HCT116 (cell line): ENCODE measurements around the gene TNKS1BP1. TPM values are rescaled to one million over a fixed set of nuclear protein-coding genes. Genes with fewer than 3 reads are reported as not detected.

Experiments
- ATAC-seq: fragments of 200-7000 bp; cut with Tn5 transposase; 2 replicates; pipeline ENCODE4 v1.9.1; 2020; ENCODE audit warnings: mild to moderate bottlenecking, moderate library complexity
- BruUV-seq: library from RNA; stranded (reverse); fragments of 400-500 nt; replicated peaks from 2 replicates; lab custom pipeline; 2021; lab: Mats Ljungman, UMichigan
- CTCF ChIA-PET: fragments of 300-600 bp; sonication (Branson Sonifier 250); formaldehyde crosslinking; loops from one replicate; lab custom pipeline; 2021; ENCODE audit warnings: antibody characterized with exemption; lab: Charles Lee
- POLR2A ChIA-PET: fragments of 300-600, 350-600 bp; sonication (Branson Sonifier 250); formaldehyde crosslinking; loops from one replicate; lab custom pipeline; 2021; ENCODE audit warnings: antibody characterized with exemption; lab: Charles Lee
- RAD21 ChIA-PET, 2 experiments: fragments of 300-600 bp; sonication (Branson Sonifier 250); formaldehyde crosslinking; loops; one replicate each; lab custom pipeline; 2023; ENCODE audit warnings: low total read pairs in 2 of 2; ENCODE audit not compliant: uncharacterized antibody in 2 of 2, unreplicated experiment in 2 of 2, low non-redundant PET in 1 of 2; lab: Charles Lee
- DNase-seq: peaks from one replicate; pipeline ENCODE4 v3.0.0-alpha.2; 2010; ENCODE audit warnings: low read depth, low spot score
- H2AFZ ChIP-seq: fragments of 200-600 bp; shearing (Covaris generic), sonication (generic); 2 replicates; pipeline ENCODE4 v1.6.1; 2017; ENCODE audit warnings: low read depth, mixed run types, mixed read lengths, antibody characterized with exemption, low read length; ENCODE audit not compliant: poor library complexity, severe bottlenecking
- H3K27ac ChIP-seq: 2 replicates; pipeline ENCODE4 v1.5.1; 2012; ENCODE audit warnings: low read depth, low read length
- H3K27me3 ChIP-seq: fragments of 200-600 bp; sonication (generic); 2 replicates; pipeline ENCODE4 v1.6.1; 2016; ENCODE audit warnings: mixed run types, low read length, mixed read lengths; ENCODE audit not compliant: insufficient read depth
- H3K36me3 ChIP-seq, 2 experiments: fragments of 200-500 bp in 1 of 2; fragments of 200-600 bp in 1 of 2; sonication (Bioruptor generic) in 1 of 2; sonication (generic) in 1 of 2; 2 replicates each; pipeline versions ENCODE4 v1.5.1 to v1.6.1; 2014 to 2016; ENCODE audit warnings: low read length in 2 of 2, inconsistent platforms in 1 of 2, mixed read lengths in 1 of 2, mixed run types in 1 of 2; ENCODE audit not compliant: insufficient read depth in 2 of 2, control insufficient read depth in 1 of 2
- H3K4me1 ChIP-seq, 2 experiments: fragments of 200-600 bp in 1 of 2; sonication (generic) in 1 of 2; 2 replicates each; pipeline versions ENCODE4 v1.5.1 to v1.6.1; 2012 to 2017; ENCODE audit warnings: low read length in 2 of 2, inconsistent platforms in 1 of 2, mild to moderate bottlenecking in 1 of 2, mixed read lengths in 1 of 2, mixed run types in 1 of 2, moderate library complexity in 1 of 2; ENCODE audit not compliant: insufficient read depth in 2 of 2, control insufficient read depth in 1 of 2
- H3K4me2 ChIP-seq: fragments of 200-600 bp; sonication (generic); 2 replicates; pipeline ENCODE4 v1.6.1; 2017; ENCODE audit warnings: mixed run types, low read length, mixed read lengths
- H3K4me3 ChIP-seq, 2 experiments: fragments of 200-600 bp in 1 of 2; sonication (generic) in 1 of 2; replicated peaks in 1 of 2; 2 replicates each; pipeline ENCODE4 v1.5.1; 2011 to 2016; ENCODE audit warnings: low read length in 2 of 2, control low read depth in 1 of 2, low read depth in 1 of 2, mild to moderate bottlenecking in 1 of 2, mixed read lengths in 1 of 2, mixed run types in 1 of 2
- H3K79me2 ChIP-seq: fragments of 200-600 bp; sonication (generic); 2 replicates; pipeline ENCODE4 v1.6.1; 2017; ENCODE audit warnings: mild to moderate bottlenecking, mixed run types, low read length, moderate library complexity, mixed read lengths; ENCODE audit not compliant: insufficient read depth
- H3K9ac ChIP-seq: fragments of 200-600 bp; sonication (generic); 2 replicates; pipeline ENCODE4 v1.6.1; 2016; ENCODE audit warnings: low read length, mixed read lengths
- H3K9me2 ChIP-seq: fragments of 200-600 bp; sonication (generic), shearing (Covaris generic); 2 replicates; pipeline ENCODE4 v1.6.1; 2017; ENCODE audit warnings: mixed run types, mild to moderate bottlenecking, moderate library complexity; ENCODE audit not compliant: insufficient read depth
- H3K9me3 ChIP-seq, 2 experiments: fragments of 200-500 bp in 1 of 2; fragments of 200-600 bp in 1 of 2; sonication (Bioruptor generic) in 1 of 2; sonication (generic) in 1 of 2; 2 replicates each; pipeline ENCODE4 v1.6.1; 2014 to 2017; ENCODE audit warnings: low read length in 2 of 2, mixed read lengths in 2 of 2, inconsistent platforms in 1 of 2, low read depth in 1 of 2, mild to moderate bottlenecking in 1 of 2, mixed run types in 1 of 2, moderate library complexity in 1 of 2; ENCODE audit not compliant: control insufficient read depth in 1 of 2, insufficient read depth in 1 of 2
- H4K20me1 ChIP-seq: fragments of 200-600 bp; sonication (generic), shearing (Covaris generic); 2 replicates; pipeline ENCODE4 v1.6.1; 2017; ENCODE audit warnings: mixed run types, mild to moderate bottlenecking, moderate library complexity; ENCODE audit not compliant: insufficient read depth
- REST ChIP-seq: IDR thresholded peaks from 2 replicates; pipeline ENCODE4 v1.6.1; 2012; ENCODE audit warnings: low read depth
- SP1 ChIP-seq: IDR thresholded peaks from 2 replicates; pipeline ENCODE4 v1.6.1; 2012; ENCODE audit warnings: low read depth
- SRF ChIP-seq: IDR thresholded peaks from 2 replicates; pipeline ENCODE4 v1.6.1; 2012; ENCODE audit warnings: low read depth
- YY1 ChIP-seq: IDR thresholded peaks from 2 replicates; pipeline ENCODE4 v1.6.1; 2011; ENCODE audit warnings: low read length, low read depth, moderate library complexity, mild to moderate bottlenecking; ENCODE audit not compliant: insufficient replicate concordance; ENCODE audit errors: extremely low read depth
- ZFX ChIP-seq: fragments of 450-650 bp; IDR thresholded peaks from 2 replicates; pipeline ENCODE4 v1.6.1; 2017
- intact Hi-C: fragments of 100-400 bp; cut with micrococcal nuclease; formaldehyde crosslinking; loops from 2 replicates; pipeline ENCODE4 v1.10.0; 2022
- total RNA-seq: library from RNA; stranded (reverse); gene quantifications from one replicate; pipeline ENCODE4 v1.2.1, GENCODE V29; 2021; ENCODE audit not compliant: unreplicated experiment
- TF ChIP-seq, protein P1 (sequence below): IDR thresholded peaks from 2 replicates; pipeline ENCODE4 v1.6.1; 2012

Gene TNKS1BP1
- total RNA-seq, 1 experiment from 2014 or later = 77.6 TPM

DNA sequence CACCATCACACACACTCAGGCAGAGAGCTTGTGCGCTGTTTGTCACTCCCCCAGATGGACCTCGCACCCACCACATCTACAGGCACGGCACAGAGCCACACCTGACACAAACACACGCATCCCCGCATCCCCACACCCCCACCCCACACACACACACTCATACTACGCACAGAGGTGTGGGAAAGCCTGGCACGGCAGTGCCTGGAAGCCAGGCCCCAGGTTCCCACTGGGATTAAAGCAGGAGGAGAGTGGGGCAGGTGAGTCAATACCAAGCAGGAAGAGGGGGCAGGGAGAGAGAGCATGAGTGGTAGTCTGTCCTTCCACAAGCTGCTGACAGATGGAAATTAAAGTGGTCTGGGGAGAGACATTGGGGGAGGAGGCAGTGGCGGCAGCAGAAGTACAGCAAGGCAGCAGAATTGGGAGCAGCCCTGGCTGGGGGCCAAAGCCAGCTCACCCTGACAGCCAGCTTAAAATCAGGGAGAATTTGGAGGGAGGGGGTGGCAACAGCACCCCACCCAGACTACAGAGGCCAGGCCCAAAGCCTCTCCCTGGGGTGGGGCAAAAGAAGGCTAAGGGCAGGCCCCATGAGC lies 20.7 kb downstream of the TNKS1BP1 start:
- no TSS peak for BruUV-seq
- DNase-seq (no peak), ATAC-seq (no peak)
- Histone ChIP-seq H3K4me3 (no peak overlapping the region), H3K9ac (no peak overlapping the region), H3K27ac (no peak overlapping the region), H4K20me1 (no peaks in the 10 kb centered on the region), H3K79me2 (no peaks in the 10 kb centered on the region), H3K4me1 (no peaks in the 10 kb centered on the region; a peak in 1 of 4 replicates), H3K4me2 (no peak overlapping the region), H2AFZ (no peak overlapping the region), H3K27me3 (no peaks in the 10 kb centered on the region), H3K9me3 (no peaks in the 10 kb centered on the region; a peak in 1 of 4 replicates), H3K36me3 (peaks cover 10 to 24% of the 10 kb centered on the region in 2 experiments; a peak in 3 of 4 replicates), H3K9me2 (no peaks in the 10 kb centered on the region)
- TF ChIP-seq YY1 = no peak
- TF ChIP-seq, protein P1, sequence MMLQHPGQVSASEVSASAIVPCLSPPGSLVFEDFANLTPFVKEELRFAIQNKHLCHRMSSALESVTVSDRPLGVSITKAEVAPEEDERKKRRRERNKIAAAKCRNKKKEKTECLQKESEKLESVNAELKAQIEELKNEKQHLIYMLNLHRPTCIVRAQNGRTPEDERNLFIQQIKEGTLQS = no peak
- no peak for TF ChIP-seq SRF
- TF ChIP-seq SP1 = no peak
- TF ChIP-seq ZFX = no peak
- TF ChIP-seq REST = no peak
- CTCF ChIA-PET = no interaction called here
- RAD21 ChIA-PET = no interaction called here
- POLR2A ChIA-PET = no interaction called here
- intact Hi-C loops = no loop called here
